ENCODE results near the gene EYA2. TPM values are rescaled to one million over a fixed set of nuclear protein-coding genes. Genes with fewer than 3 reads are reported as not detected.
A peak's percentile ranks its signal among the peaks of the same experiment; 100 is the strongest.

Gene EYA2
- total and polyA plus RNA-seq, 11 donors, result 0.30 to 4.2 (median 0.70) TPM

DNA sequence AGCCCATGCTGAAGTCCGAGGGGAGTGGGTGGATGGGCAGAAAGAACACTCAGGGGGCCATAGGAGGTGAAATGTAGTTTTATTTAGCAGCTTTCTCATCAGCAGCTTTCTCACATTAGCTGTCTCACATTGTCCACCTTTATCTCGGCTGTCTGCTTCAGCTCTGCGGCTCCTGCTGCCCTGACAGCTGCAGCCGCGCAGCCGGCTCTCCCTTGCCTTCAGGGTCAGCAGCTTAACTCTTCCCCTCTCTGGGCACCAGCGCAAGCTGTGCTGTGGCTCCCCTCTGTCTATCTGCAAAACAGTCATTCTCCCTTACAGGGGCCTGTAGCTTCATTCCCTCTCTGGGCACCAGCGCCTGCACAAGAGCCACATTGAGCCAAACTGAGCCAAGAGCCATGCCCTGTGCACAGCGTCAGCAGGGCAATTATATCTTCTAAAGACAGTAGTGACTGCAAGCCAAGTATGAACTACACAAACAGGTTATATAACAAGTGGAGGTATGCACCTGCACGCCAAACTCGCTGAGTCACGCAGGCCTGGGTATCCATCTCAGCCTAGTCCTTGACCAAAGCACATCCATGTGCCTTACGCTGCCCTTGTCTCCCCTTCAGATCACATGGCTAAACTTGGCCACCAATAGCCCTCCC is 198.8 kb downstream of the EYA2 start:
- Histone ChIP-seq H3K27ac (no peak overlapping the region), H3K9me3 (peaks cover 0 to 26% (median 10%) of the 10 kb centered on the region in 12 donors), H3K36me3 (no peaks in the 10 kb centered on the region), H3K4me3 (no peak overlapping the region), H3K4me1 (peaks cover 0 to 7% (median 0%) of the 10 kb centered on the region in 12 donors), H3K27me3 (no peaks in the 10 kb centered on the region)
- ATAC-seq, result peak in 1 of 4 donors; percentile 39
- no peak for DNase-seq
- TF ChIP-seq, protein P1, sequence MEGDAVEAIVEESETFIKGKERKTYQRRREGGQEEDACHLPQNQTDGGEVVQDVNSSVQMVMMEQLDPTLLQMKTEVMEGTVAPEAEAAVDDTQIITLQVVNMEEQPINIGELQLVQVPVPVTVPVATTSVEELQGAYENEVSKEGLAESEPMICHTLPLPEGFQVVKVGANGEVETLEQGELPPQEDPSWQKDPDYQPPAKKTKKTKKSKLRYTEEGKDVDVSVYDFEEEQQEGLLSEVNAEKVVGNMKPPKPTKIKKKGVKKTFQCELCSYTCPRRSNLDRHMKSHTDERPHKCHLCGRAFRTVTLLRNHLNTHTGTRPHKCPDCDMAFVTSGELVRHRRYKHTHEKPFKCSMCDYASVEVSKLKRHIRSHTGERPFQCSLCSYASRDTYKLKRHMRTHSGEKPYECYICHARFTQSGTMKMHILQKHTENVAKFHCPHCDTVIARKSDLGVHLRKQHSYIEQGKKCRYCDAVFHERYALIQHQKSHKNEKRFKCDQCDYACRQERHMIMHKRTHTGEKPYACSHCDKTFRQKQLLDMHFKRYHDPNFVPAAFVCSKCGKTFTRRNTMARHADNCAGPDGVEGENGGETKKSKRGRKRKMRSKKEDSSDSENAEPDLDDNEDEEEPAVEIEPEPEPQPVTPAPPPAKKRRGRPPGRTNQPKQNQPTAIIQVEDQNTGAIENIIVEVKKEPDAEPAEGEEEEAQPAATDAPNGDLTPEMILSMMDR (IDR thresholded peaks at IDR 0.05), result no peak
- no peak for TF ChIP-seq POLR2A (IDR thresholded peaks at IDR 0.05)
- WGBS, 4 donors, result 64 to 80% (median 77%) methylated on average over 13 of the region's 13 CpGs
- intact Hi-C loops (cut with DNase I), result no loop called here

DNA sequence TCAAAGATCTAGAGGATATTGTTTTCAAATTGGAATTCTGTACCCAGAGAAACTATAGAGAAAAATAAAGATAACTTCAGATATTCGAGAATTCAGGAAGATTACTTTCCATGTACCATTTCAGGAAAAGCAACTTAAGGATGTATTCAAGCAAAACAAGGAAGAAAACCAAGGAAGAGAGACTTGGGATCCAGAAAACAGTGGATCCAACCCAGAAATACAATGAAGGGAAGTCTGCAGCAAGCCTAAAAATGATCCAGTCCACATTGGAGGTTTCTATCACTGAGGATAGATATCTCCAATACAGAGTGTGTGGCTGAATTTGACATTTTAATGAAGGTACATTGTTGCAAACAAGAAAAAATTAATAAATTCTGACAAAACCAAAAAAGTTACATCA is 201.0 kb downstream of the EYA2 start:
- Histone ChIP-seq H3K4me3 (no peak overlapping the region), H3K27me3 (peaks cover 0 to 4% (median 0%) of the 10 kb centered on the region in 9 donors), H3K9me3 (peaks cover 0 to 26% (median 10%) of the 10 kb centered on the region in 12 donors), H3K4me1 (peaks cover 0 to 13% (median 0%) of the 10 kb centered on the region in 12 donors), H3K36me3 (no peaks in the 10 kb centered on the region), H3K27ac (no peak overlapping the region)
- intact Hi-C loops (cut with DNase I), result no loop called here
- TF ChIP-seq POLR2A (IDR thresholded peaks at IDR 0.05), result no peak
- TF ChIP-seq, protein P1 (IDR thresholded peaks at IDR 0.05), result no peak
- WGBS, 4 donors, result 64 to 76% (median 68%) methylated on average over 1 of the region's 1 CpG
- no peak for ATAC-seq
- no peak for DNase-seq

DNA sequence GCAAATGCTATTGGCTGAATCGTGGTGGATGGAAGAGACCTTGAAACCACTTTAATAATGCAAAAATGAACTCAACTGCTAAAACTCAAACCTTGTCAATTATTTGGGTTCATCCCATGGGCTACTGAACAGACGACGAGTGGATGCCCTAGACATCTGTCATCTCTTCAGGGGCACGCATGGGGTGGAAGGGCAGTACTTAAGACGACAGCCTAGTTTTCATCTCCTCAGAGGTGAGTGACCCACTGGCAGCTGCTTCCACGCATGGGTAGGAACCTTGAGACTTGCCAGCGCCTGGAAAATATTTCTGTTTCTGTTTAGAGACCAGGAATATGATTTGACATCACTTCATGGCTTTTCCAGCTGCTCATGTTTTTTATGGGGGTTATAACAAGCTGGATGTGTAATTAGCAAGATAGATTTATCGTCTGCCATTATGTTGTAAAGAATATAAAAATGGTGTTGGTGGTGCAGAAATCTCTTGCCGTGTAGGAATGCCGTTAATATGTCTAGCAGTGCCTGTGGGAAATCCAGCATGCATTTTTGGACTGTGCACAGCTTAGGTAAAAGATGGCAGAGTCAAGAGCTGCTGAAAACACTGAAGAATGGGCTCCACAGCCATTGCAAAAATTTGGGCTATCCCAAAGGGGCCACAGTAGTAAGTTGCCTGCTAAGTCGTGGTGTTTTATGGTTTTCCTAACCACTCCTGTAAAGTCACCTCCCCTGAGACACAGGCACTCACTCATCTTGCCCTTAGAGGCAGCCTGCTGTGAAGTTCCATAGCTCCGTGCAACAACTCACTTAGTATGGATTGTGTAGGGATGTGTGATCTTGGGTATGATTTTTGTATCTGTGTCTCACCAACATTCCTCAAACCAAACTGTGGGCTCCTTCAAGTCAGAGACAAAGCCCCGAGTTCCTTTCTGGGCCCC is 203.3 kb downstream of the EYA2 start:
- TF ChIP-seq, protein P1 (IDR thresholded peaks at IDR 0.05), result no peak
- TF ChIP-seq POLR2A (IDR thresholded peaks at IDR 0.05), result no peak
- ATAC-seq (no peak), DNase-seq (no peak)
- H3K4me1 ChIP-seq, result peaks cover 0 to 25% (median 7%) of the 10 kb centered on the region in 12 donors
- WGBS, 4 donors, result 51 to 64% (median 53%) methylated on average over 13 of the region's 13 CpGs
- peaks cover 0 to 4% (median 0%) of the 10 kb centered on the region in 9 donors for H3K27me3 ChIP-seq
- peaks cover 0 to 32% (median 12%) of the 10 kb centered on the region in 12 donors for H3K9me3 ChIP-seq
- no peaks in the 10 kb centered on the region for H3K36me3 ChIP-seq
- intact Hi-C loops (cut with DNase I), result no loop called here
- no peak overlapping the region for H3K27ac ChIP-seq
- H3K4me3 ChIP-seq, result no peak overlapping the region

DNA sequence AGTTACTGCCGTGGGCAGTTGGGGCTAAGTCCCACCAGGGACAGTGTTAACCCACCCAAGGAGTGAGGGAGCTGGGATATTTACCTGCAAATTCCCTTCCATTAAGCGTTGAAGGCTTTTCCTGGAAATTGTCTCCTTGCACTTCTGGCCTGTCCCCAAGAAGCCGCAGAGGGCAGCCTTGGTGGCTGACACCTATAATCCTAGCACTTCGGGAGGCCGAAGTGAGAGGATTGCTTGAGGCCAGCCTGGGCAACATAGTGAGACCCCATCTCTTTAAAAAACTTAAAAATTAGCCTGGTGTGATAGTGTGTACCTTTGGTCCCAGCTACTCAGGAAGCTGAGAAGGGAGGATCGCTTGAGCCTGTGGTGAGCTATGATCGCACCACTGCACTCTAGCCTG is 204.4 kb downstream of the EYA2 start:
- H3K4me3 ChIP-seq, result no peak overlapping the region
- DNase-seq (no peak), ATAC-seq (no peak)
- intact Hi-C loops (cut with DNase I), result no loop called here
- H3K27ac ChIP-seq, result no peak overlapping the region
- peaks cover 0 to 25% (median 7%) of the 10 kb centered on the region in 12 donors for H3K4me1 ChIP-seq
- TF ChIP-seq, protein P1 (IDR thresholded peaks at IDR 0.05), result no peak
- TF ChIP-seq POLR2A (IDR thresholded peaks at IDR 0.05), result no peak
- WGBS, 4 donors, result 85 to 95% (median 91%) methylated on average over 7 of the region's 7 CpGs
- peaks cover 0 to 4% (median 0%) of the 10 kb centered on the region in 9 donors for H3K27me3 ChIP-seq
- peaks cover 0 to 37% (median 15%) of the 10 kb centered on the region in 12 donors for H3K9me3 ChIP-seq
- no peaks in the 10 kb centered on the region for H3K36me3 ChIP-seq

Measured in heart left ventricle (tissue), 16 donors.